Activated CD8-positive, alpha-beta memory T cell treated with anti-CD3 and anti-CD28 coated beads for 24 hours (primary cell): Measurements from ENCODE around the gene SH3GL2.
"Not testable (repeated sequence)": the region's sequence is repeated elsewhere in the genome, so short reads cannot be mapped to it uniquely, and the experiment has no call there.

Experiments
- DNase-seq: peaks from one replicate; pipeline ENCODE4 v3.0.0-alpha.2; 2020

SH3GL2 gene

GRCh38 chr9:17760250-17760649, 181.4 kb downstream of the SH3GL2 start:
- no peak for DNase-seq

GRCh38 chr9:17761984-17762676, 183.3 kb downstream of the SH3GL2 start:
- no peak for DNase-seq

GRCh38 chr9:17764306-17764705, 185.4 kb downstream of the SH3GL2 start:
- no peak for DNase-seq

- DNase-seq: not testable (repeated sequence)
Observed at GRCh38 chr9:17765131-17765530, 186.3 kb downstream of the SH3GL2 start.

GRCh38 chr9:17772223-17772622, 193.4 kb downstream of the SH3GL2 start:
- DNase-seq: no peak

- no peak for DNase-seq
Observed at GRCh38 chr9:17775656-17776055, 196.8 kb downstream of the SH3GL2 start.

- no peak for DNase-seq
Observed at GRCh38 chr9:17776735-17777134, 197.9 kb downstream of the SH3GL2 start.

GRCh38 chr9:17777465-17777864, 198.6 kb downstream of the SH3GL2 start:
- DNase-seq: no peak

GRCh38 chr9:17782430-17783149, 203.7 kb downstream of the SH3GL2 start:
- no peak for DNase-seq

- DNase-seq: no peak
Observed at GRCh38 chr9:17783227-17783626, 204.4 kb downstream of the SH3GL2 start.

- DNase-seq: no peak
Observed at GRCh38 chr9:17789316-17789715, 210.4 kb downstream of the SH3GL2 start.

- no peak for DNase-seq
Observed at GRCh38 chr9:17793713-17794622, 215.1 kb downstream of the SH3GL2 start.

- DNase-seq: no peak
Observed at GRCh38 chr9:17795744-17796143, 216.9 kb downstream of the SH3GL2 start.

GRCh38 chr9:17799369-17799768, 220.5 kb downstream of the SH3GL2 start:
- no peak for DNase-seq

GRCh38 chr9:17800418-17800817, 221.6 kb downstream of the SH3GL2 start:
- no peak for DNase-seq

GRCh38 chr9:17802249-17802857, 223.5 kb downstream of the SH3GL2 start:
- DNase-seq: no peak

- no peak for DNase-seq
Observed at GRCh38 chr9:17807613-17808282, 228.9 kb downstream of the SH3GL2 start.

GRCh38 chr9:17810317-17810716, 231.5 kb downstream of the SH3GL2 start:
- no peak for DNase-seq

- DNase-seq: no peak
Observed at GRCh38 chr9:17810728-17811571, 232.1 kb downstream of the SH3GL2 start.

- DNase-seq: no peak
Observed at GRCh38 chr9:17813798-17814197, 234.9 kb downstream of the SH3GL2 start.

- no peak for DNase-seq
Observed at GRCh38 chr9:17816431-17817027, 237.7 kb downstream of the SH3GL2 start.
